ENCODE data around the gene PPDPF.
"Not testable (repeated sequence)": the region's sequence is repeated elsewhere in the genome, so short reads cannot be mapped to it uniquely, and the experiment has no call there.

Gene PPDPF

GRCh38 chr20:63549679-63550282, 29.2 kb downstream of the PPDPF start:
- DNase-seq (ENCODE audit: low spot score): no peak

- no peak for DNase-seq (ENCODE audit: low spot score)
Measured at GRCh38 chr20:63551068-63551467, 30.5 kb downstream of the PPDPF start.

- DNase-seq (ENCODE audit: low spot score): no peak
Measured at GRCh38 chr20:63552481-63553249, 32.1 kb downstream of the PPDPF start.

- DNase-seq (ENCODE audit: low spot score): peak; percentile 70
Measured at GRCh38 chr20:63553251-63553932, 32.8 kb downstream of the PPDPF start.

GRCh38 chr20:63553933-63554290, 33.3 kb downstream of the PPDPF start, which contains the start of gene FNDC11:
TSS of gene FNDC11 (plus strand) at chr20:63554159. CDS start at chr20:63555664, 1,505 bp downstream.
- DNase-seq (ENCODE audit: low spot score): no peak

GRCh38 chr20:63554361-63555278, 34.1 kb downstream of the PPDPF start:
- no peak for DNase-seq (ENCODE audit: low spot score)

GRCh38 chr20:63555661-63556381, 35.3 kb downstream of the PPDPF start:
- DNase-seq (ENCODE audit: low spot score): no peak

- no peak for DNase-seq (ENCODE audit: low spot score)
Measured at GRCh38 chr20:63556873-63557478, 36.4 kb downstream of the PPDPF start.

GRCh38 chr20:63557481-63557891, 36.9 kb downstream of the PPDPF start:
- no peak for DNase-seq (ENCODE audit: low spot score)

- no peak for DNase-seq (ENCODE audit: low spot score)
Measured at GRCh38 chr20:63558804-63559484, 38.4 kb downstream of the PPDPF start.

GRCh38 chr20:63559485-63560332, 39.1 kb downstream of the PPDPF start:
- not testable (repeated sequence) for DNase-seq (ENCODE audit: low spot score)

- DNase-seq (ENCODE audit: low spot score): no peak
Measured at GRCh38 chr20:63560333-63560805, 39.8 kb downstream of the PPDPF start.

- no peak for DNase-seq (ENCODE audit: low spot score)
Measured at GRCh38 chr20:63560856-63561609, 40.5 kb downstream of the PPDPF start.

GRCh38 chr20:63561624-63562396, 41.2 kb downstream of the PPDPF start:
- DNase-seq (ENCODE audit: low spot score): no peak

GRCh38 chr20:63562461-63563224, 42.1 kb downstream of the PPDPF start:
- DNase-seq (ENCODE audit: low spot score): no peak

GRCh38 chr20:63563225-63563935, 42.8 kb downstream of the PPDPF start:
- no peak for DNase-seq (ENCODE audit: low spot score)
